Naive thymus-derived CD8-positive, alpha-beta T cell (primary cell): ENCODE data around the gene RBM27. TPM values are rescaled to one million over a fixed set of nuclear protein-coding genes. Genes with fewer than 3 reads are reported as not detected.
"Not testable (repeated sequence)": the region's sequence is repeated elsewhere in the genome, so short reads cannot be mapped to it uniquely, and the experiment has no call there.

Experiments
- ATAC-seq, 2 donors: fragments of 150-1000 bp; cut with Tn5 transposase in 1 of 2; sonication (Bioruptor Pico), chemical (Tn5 transposase) in 1 of 2; 1 replicate in 1 of 2; 2 replicates in 1 of 2; pipeline ENCODE4 v1.10.0; 2021; ENCODE audit warnings: mild to moderate bottlenecking in 2 of 2, moderate library complexity in 2 of 2
- POLR2A ChIA-PET: fragments of 350-600 bp; sonication (Branson Sonifier 250); formaldehyde crosslinking; loops from one replicate; lab custom pipeline; 2021; ENCODE audit warnings: antibody characterized with exemption; lab: Charles Lee
- DNase-seq, 10 donors: peaks; one replicate each; pipeline versions ENCODE4 v3.0.0 to v3.0.0-alpha.2; 2020 to 2022
- H3K27ac Mint-ChIP-seq, 10 donors: one replicate each; pipeline ENCODE4 v1.8.0; 2020 to 2022; ENCODE audit warnings: mild to moderate bottlenecking in 10 of 10, mixed read lengths in 10 of 10, moderate library complexity in 4 of 10, inconsistent platforms in 1 of 10
- H3K27me3 Mint-ChIP-seq, 5 donors: one replicate each; pipeline ENCODE4 v1.8.0; 2021 to 2022; ENCODE audit warnings: mixed read lengths in 5 of 5
- H3K36me3 Mint-ChIP-seq, 3 donors: one replicate each; pipeline ENCODE4 v1.8.0; 2020 to 2022; ENCODE audit warnings: mixed read lengths in 3 of 3, mild to moderate bottlenecking in 2 of 3, inconsistent platforms in 1 of 3
- H3K4me1 Mint-ChIP-seq, 4 donors: one replicate each; pipeline ENCODE4 v1.8.0; 2021 to 2022; ENCODE audit warnings: mixed read lengths in 4 of 4
- H3K4me3 Mint-ChIP-seq, 10 donors: one replicate each; pipeline ENCODE4 v1.8.0; 2020 to 2022; ENCODE audit warnings: mild to moderate bottlenecking in 10 of 10, mixed read lengths in 10 of 10, moderate library complexity in 6 of 10, inconsistent platforms in 1 of 10
- H3K9me3 Mint-ChIP-seq, 9 donors: one replicate each; pipeline ENCODE4 v1.8.0; 2020 to 2022; ENCODE audit warnings: mixed read lengths in 9 of 9, mild to moderate bottlenecking in 3 of 9, inconsistent platforms in 1 of 9, moderate library complexity in 1 of 9
- polyA plus RNA-seq, 3 donors: library from polyadenylated mRNA; unstranded; fragments of 300-500 nt; fragmentation: Illumina TruSeq; gene quantifications; one replicate each; pipeline ENCODE4 v1.2.3, GENCODE V29; 2021
- total RNA-seq, 8 experiments: library from RNA in 2 of 8; stranded (reverse) in 2 of 8; gene quantifications; one replicate each; pipeline ENCODE4 v1.2.3 and lab custom pipeline; 2021 to 2026

The RBM27 gene
- total RNA-seq (10 to 100 TPM; 31.5 to 34.7 TPM), polyA plus RNA-seq (1 to 10 TPM; 5.7 to 7.5 (median 6.6) TPM), total RNA-seq (lab: John Stamatoyannopoulos, UW) (29.5 to 51.3 (median 41.1) reads per million in 6 experiments)

DNA sequence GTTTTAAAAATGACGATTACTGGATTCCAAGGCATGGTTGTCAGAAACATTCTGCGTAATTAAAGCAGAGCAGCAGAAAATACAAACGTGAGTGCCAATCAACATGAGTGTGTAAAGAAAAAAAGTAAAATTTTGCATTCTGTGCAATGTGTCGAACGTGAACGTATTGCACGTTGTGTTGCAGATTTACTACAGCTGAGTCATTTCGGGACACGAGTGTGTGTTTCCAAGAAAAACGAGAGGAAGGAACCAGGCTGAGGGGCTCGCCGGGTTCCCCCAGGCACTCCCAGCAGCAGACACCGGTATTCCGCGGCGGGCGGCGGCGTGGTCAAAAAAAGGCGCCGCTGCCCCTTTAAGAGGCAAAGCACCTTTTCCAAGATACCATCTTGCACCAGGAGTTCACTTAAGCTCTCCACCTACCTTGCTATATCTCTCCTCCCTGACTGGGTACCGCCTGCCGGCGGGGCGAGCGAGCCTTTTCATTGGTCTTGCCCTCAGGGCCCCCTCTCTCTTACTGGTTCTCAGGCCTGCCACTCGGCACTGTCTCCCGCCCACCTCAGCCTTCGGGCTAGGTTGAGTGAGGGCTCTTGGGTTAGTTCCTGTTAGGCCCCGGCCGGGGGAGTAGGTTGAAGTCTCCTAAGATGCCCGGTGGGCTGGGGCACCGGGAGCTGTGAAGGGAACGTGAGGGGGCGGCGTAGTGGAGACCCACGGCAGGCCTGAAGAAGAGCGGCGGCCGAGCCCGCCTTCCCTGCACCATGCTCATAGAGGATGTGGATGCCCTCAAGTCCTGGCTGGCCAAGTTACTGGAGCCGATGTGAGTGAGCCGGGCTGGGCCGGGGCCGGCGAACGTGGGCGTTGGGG is at the start of gene RBM27:
Gene RBM27 (plus strand): TSS at position 595 of the 861 bp plus-strand sequence. CDS start 161 bp downstream, at position 756.
- POLR2A ChIA-PET: interaction anchor here (0.6 to 1.5 kb wide), 6 partner anchors 10 to 243 kb away, joined by 3 to 12 read pairs (median 4); partner anchors contain the start of gene LARS1
- Mint-ChIP-seq H3K9me3 (no peaks in the 10 kb centered on the region), H3K4me1 (peaks cover 0 to 20% (median 10%) of the 10 kb centered on the region in 4 donors), H3K27me3 (no peaks in the 10 kb centered on the region), H3K36me3 (no peaks in the 10 kb centered on the region), H3K27ac (no peak within 1 kb of the TSS), H3K4me3 (no peak within 1 kb of the TSS)
- ATAC-seq: peak; percentile 99
- DNase-seq: peak; percentile 87 to 100 (median 97)

DNA sequence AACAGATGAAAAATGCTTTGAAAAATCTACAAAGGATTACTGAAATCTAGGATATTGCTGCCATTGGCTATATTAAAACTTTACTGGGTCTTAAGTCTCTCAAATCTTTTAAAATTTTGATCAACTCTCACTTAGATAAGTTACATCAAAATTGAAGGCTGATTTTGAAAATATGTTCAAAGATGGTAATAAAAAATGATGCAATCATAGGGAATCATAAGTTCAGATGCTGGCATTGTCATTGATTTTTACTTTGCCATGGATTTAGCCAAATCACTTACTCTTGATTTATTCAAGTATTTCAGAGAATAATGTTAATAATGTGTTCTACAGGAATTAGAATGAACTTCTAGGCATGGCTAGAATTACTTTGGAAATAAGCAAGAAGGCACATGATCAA is 45.1 kb upstream of the RBM27 start:
- DNase-seq: no peak
- peaks cover 0 to 7% (median 4%) of the 10 kb centered on the region in 4 donors for H3K4me1 Mint-ChIP-seq
- H3K9me3 Mint-ChIP-seq: no peaks in the 10 kb centered on the region
- no peak overlapping the region for H3K4me3 Mint-ChIP-seq
- POLR2A ChIA-PET: no interaction called here
- peaks cover 10 to 83% (median 42%) of the 10 kb centered on the region in 3 donors for H3K36me3 Mint-ChIP-seq
- no peaks in the 10 kb centered on the region for H3K27me3 Mint-ChIP-seq
- no peak for ATAC-seq
- no peak overlapping the region for H3K27ac Mint-ChIP-seq

- H3K4me1 Mint-ChIP-seq: peaks cover 0 to 16% (median 10%) of the 10 kb centered on the region in 4 donors
- peak overlapping the region in 2 of 10 donors; percentile 31 to 34 for H3K27ac Mint-ChIP-seq
- POLR2A ChIA-PET: no interaction called here
- no peaks in the 10 kb centered on the region for H3K27me3 Mint-ChIP-seq
- no peak overlapping the region for H3K4me3 Mint-ChIP-seq
- no peak for DNase-seq
- no peak for ATAC-seq
- no peaks in the 10 kb centered on the region for H3K9me3 Mint-ChIP-seq
- H3K36me3 Mint-ChIP-seq: peaks cover 5 to 91% (median 36%) of the 10 kb centered on the region in 3 donors
Observed at GRCh38 chr5:146164382-146164781, 39.0 kb upstream of the RBM27 start.

DNA sequence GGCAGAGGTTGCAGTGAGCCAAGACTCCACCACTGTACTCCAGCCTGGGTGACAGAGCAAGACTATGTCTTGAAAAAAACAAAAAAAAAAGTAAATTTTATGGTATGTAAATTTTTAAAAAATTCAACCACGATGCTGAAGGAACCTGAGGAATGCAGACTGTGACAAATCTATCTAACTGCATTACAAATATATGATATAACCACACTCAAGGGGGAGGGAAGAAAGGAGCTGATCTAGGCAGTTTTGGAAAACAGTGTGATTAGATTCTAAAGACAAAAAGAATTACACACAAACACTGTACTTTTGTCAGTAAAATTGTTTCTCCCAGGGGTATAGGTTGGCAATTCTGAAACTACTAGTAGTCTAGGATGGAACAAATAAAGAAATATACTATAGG is 37.9 kb upstream of the RBM27 start:
- Mint-ChIP-seq H3K36me3 (peaks cover 5 to 92% (median 43%) of the 10 kb centered on the region in 3 donors), H3K4me1 (peaks cover 0 to 23% (median 12%) of the 10 kb centered on the region in 4 donors), H3K4me3 (no peak overlapping the region), H3K27me3 (no peaks in the 10 kb centered on the region), H3K9me3 (no peaks in the 10 kb centered on the region), H3K27ac (no peak overlapping the region)
- POLR2A ChIA-PET: no interaction called here
- no peak for DNase-seq
- ATAC-seq: no peak

GRCh38 chr5:146165903-146166302 is 37.5 kb upstream of the RBM27 start:
- no peaks in the 10 kb centered on the region for H3K9me3 Mint-ChIP-seq
- DNase-seq (no peak), ATAC-seq (no peak)
- peaks cover 5 to 93% (median 47%) of the 10 kb centered on the region in 3 donors for H3K36me3 Mint-ChIP-seq
- POLR2A ChIA-PET: no interaction called here
- H3K4me3 Mint-ChIP-seq: no peak overlapping the region
- no peaks in the 10 kb centered on the region for H3K27me3 Mint-ChIP-seq
- peaks cover 0 to 26% (median 13%) of the 10 kb centered on the region in 4 donors for H3K4me1 Mint-ChIP-seq
- peak overlapping the region in 1 of 10 donors; percentile 43 for H3K27ac Mint-ChIP-seq

GRCh38 chr5:146169076-146169475 is 34.3 kb upstream of the RBM27 start:
- no peaks in the 10 kb centered on the region for H3K27me3 Mint-ChIP-seq
- H3K4me3 Mint-ChIP-seq: no peak overlapping the region
- POLR2A ChIA-PET: no interaction called here
- peaks cover 6 to 20% (median 13%) of the 10 kb centered on the region in 4 donors for H3K4me1 Mint-ChIP-seq
- H3K9me3 Mint-ChIP-seq: no peaks in the 10 kb centered on the region
- ATAC-seq (no peak), DNase-seq (no peak)
- H3K36me3 Mint-ChIP-seq: peaks cover 0 to 84% (median 34%) of the 10 kb centered on the region in 3 donors
- peak overlapping the region in 1 of 10 donors; percentile 20 for H3K27ac Mint-ChIP-seq

DNA sequence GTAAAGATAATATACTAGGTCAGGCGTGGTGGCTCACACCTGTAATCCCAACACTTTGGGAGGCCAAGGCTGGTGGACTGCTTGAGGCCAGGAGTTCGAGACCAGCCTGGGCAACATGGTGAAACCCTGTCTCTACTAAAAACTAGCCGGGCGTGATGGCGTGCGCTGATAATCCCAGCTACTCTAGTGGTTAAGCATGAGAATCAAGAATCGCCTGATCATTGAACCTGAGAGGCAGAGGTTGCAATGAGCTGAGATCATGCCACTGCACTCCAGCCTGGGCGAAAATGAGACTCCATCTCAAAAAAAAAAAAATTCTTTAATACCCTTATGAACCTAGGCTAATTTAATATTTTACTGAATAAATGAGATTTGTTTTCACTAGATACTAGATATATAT is 30.4 kb upstream of the RBM27 start:
- DNase-seq, ATAC-seq, H3K27me3 Mint-ChIP-seq, H3K9me3 Mint-ChIP-seq, H3K4me3 Mint-ChIP-seq, POLR2A ChIA-PET: not testable (repeated sequence)
- Mint-ChIP-seq H3K36me3 (peaks cover 0 to 80% (median 21%) of the 10 kb centered on the region in 3 donors), H3K4me1 (peaks cover 6 to 14% (median 11%) of the 10 kb centered on the region in 4 donors), H3K27ac (peak overlapping the region in 1 of 10 donors; percentile 7)

DNA sequence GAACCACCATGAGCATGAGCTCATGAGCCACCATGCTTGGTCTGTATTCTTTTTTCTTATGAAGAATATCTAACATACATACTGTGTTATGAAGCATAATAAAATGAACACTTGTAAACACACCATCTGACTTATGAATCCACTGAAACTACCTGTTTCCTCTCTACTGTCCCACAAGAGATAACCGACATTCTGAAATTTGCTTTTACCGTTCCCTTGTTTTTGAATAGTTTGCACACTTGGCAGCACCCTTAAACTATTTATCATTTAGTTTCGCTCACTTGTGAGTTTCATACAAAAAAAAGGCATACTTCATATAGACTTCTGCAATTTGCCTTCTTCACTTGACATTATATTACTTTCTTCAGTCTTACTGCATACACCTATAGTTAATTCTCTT is 29.8 kb upstream of the RBM27 start:
- H3K4me3 Mint-ChIP-seq: no peak overlapping the region
- no peaks in the 10 kb centered on the region for H3K27me3 Mint-ChIP-seq
- H3K36me3 Mint-ChIP-seq: peaks cover 0 to 77% (median 21%) of the 10 kb centered on the region in 3 donors
- peaks cover 6 to 15% (median 11%) of the 10 kb centered on the region in 4 donors for H3K4me1 Mint-ChIP-seq
- no peak for DNase-seq
- no peak for ATAC-seq
- H3K27ac Mint-ChIP-seq: peak overlapping the region in 2 of 10 donors; percentile 10 to 75
- no peaks in the 10 kb centered on the region for H3K9me3 Mint-ChIP-seq
- POLR2A ChIA-PET: no interaction called here

DNA sequence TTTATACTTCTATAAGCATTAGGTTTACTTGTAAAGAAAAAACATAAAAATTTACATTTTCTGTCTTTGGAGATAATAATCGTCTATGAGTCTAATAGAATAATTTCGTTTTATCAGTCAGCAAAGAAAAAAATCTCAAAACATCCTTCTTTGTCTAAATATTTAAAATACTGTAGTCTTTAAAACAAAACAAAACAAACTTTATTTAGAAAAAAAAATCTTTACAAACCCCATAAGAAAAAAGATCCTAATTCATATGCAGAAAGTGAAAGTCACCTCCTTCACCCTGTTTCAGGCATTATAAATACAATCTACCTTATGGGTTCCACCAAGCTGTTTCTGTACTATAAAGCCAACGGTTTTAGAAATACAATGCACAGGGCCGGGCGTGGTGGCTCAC is 26.6 kb upstream of the RBM27 start:
- POLR2A ChIA-PET: no interaction called here
- H3K27ac Mint-ChIP-seq: no peak overlapping the region
- ATAC-seq (no peak), DNase-seq (no peak)
- peaks cover 6 to 33% (median 22%) of the 10 kb centered on the region in 4 donors for H3K4me1 Mint-ChIP-seq
- peaks cover 0 to 56% (median 8%) of the 10 kb centered on the region in 3 donors for H3K36me3 Mint-ChIP-seq
- H3K9me3 Mint-ChIP-seq: no peaks in the 10 kb centered on the region
- no peaks in the 10 kb centered on the region for H3K27me3 Mint-ChIP-seq
- H3K4me3 Mint-ChIP-seq: no peak overlapping the region

- H3K36me3 Mint-ChIP-seq: peaks cover 0 to 34% (median 2%) of the 10 kb centered on the region in 3 donors
- ATAC-seq: no peak
- H3K27ac Mint-ChIP-seq: peak overlapping the region in 2 of 10 donors; percentile 34 to 56
- peak overlapping the region in 4 of 10 donors; percentile 10 to 57 (median 18) for H3K4me3 Mint-ChIP-seq
- no peaks in the 10 kb centered on the region for H3K27me3 Mint-ChIP-seq
- no peak for DNase-seq
- no peaks in the 10 kb centered on the region for H3K9me3 Mint-ChIP-seq
- peaks cover 7 to 36% (median 27%) of the 10 kb centered on the region in 4 donors for H3K4me1 Mint-ChIP-seq
- POLR2A ChIA-PET: no interaction called here
Observed at GRCh38 chr5:146179696-146180095, 23.7 kb upstream of the RBM27 start.

- peak in 1 of 10 donors; percentile 63 for DNase-seq
- Mint-ChIP-seq H3K4me1 (peaks cover 5 to 34% (median 26%) of the 10 kb centered on the region in 4 donors), H3K4me3 (peak overlapping the region; percentile 85 to 99 (median 96)), H3K27ac (peak overlapping the region in 7 of 10 donors; percentile 92 to 97 (median 95))
- POLR2A ChIA-PET: interaction anchor here (0.7 to 1.8 kb wide), 6 partner anchors 9 to 595 kb away, joined by 4 to 12 read pairs (median 6); partner anchors contain the start of gene RBM27
- H3K9me3 Mint-ChIP-seq, H3K27me3 Mint-ChIP-seq, H3K36me3 Mint-ChIP-seq, ATAC-seq: not testable (repeated sequence)
Observed at GRCh38 chr5:146183403-146183802, 20.0 kb upstream of the RBM27 start.

DNA sequence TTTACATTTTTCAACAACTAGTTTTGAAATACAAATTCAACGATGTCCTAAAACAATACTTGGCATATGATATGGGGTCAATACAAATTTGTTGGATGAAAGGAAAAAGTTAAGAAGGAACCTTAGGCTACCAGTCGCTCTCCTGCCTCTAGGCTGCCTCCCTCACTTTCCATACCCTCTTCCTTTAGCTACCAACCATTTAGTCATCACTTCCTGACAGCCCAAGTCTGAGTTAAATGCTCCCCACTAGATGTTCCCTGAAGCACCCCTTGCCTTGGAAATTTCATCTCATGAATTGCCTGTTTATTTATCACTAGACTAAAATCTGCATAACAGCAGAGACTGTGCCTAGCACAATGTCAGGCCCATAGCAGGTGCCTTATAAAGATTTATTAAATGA is 18.2 kb upstream of the RBM27 start:
- peak overlapping the region in 2 of 10 donors; percentile 22 to 48 for H3K27ac Mint-ChIP-seq
- H3K36me3 Mint-ChIP-seq: no peaks in the 10 kb centered on the region

More for the DNA sequence above, 18.2 kb upstream of the RBM27 start:
- POLR2A ChIA-PET: interaction anchor here (0.6 to 1.4 kb wide), 2 partner anchors 18 to 21 kb away, joined by 3 read pairs; partner anchors contain the start of gene RBM27
- Mint-ChIP-seq H3K9me3 (no peaks in the 10 kb centered on the region), H3K27me3 (peaks cover 0 to 4% (median 1%) of the 10 kb centered on the region in 5 donors), H3K4me3 (peak overlapping the region in 5 of 10 donors; percentile 9 to 64 (median 50)), H3K4me1 (peaks cover 3 to 24% (median 22%) of the 10 kb centered on the region in 4 donors)
- no peak for DNase-seq
- ATAC-seq: no peak
